Activated CD4-positive, alpha-beta memory T cell treated with anti-CD3 and anti-CD28 coated beads, Interleukin-2, amount 10 ng/mL, durations not matched to agents 7 days and 5 days (primary cell): ENCODE results near the gene PUM2. TPM values are rescaled to one million over a fixed set of nuclear protein-coding genes. Genes with fewer than 3 reads are reported as not detected.

Experiments used
- CTCF ChIA-PET: fragments of 350-600 bp; sonication (Branson Sonifier 250); formaldehyde crosslinking; loops from one replicate; lab custom pipeline; 2021; ENCODE audit warnings: antibody characterized with exemption, inconsistent platforms; lab: Charles Lee
- POLR2A ChIA-PET: fragments of 350-600 bp; sonication (Branson Sonifier 250); formaldehyde crosslinking; loops from one replicate; lab custom pipeline; 2021; ENCODE audit warnings: antibody characterized with exemption; lab: Charles Lee
- DNase-seq: peaks from one replicate; pipeline ENCODE4 v3.0.0-alpha.2; 2020
- H3K27ac Mint-ChIP-seq: one replicate; pipeline ENCODE4 v1.8.0; 2021; ENCODE audit warnings: mild to moderate bottlenecking, mixed read lengths
- H3K27me3 Mint-ChIP-seq: one replicate; pipeline ENCODE4 v1.8.0; 2021; ENCODE audit warnings: mixed read lengths
- H3K36me3 Mint-ChIP-seq: one replicate; pipeline ENCODE4 v1.8.0; 2021; ENCODE audit warnings: low read depth, mixed read lengths
- H3K4me1 Mint-ChIP-seq: one replicate; pipeline ENCODE4 v1.8.0; 2021; ENCODE audit warnings: mixed read lengths
- H3K4me3 Mint-ChIP-seq: one replicate; pipeline ENCODE4 v1.8.0; 2021; ENCODE audit warnings: mild to moderate bottlenecking, mixed read lengths
- H3K9me3 Mint-ChIP-seq: one replicate; pipeline ENCODE4 v1.8.0; 2021; ENCODE audit warnings: mixed read lengths
- total RNA-seq, 2 experiments: library from RNA; stranded (reverse); gene quantifications; one replicate each; pipeline ENCODE4 v1.2.3, GENCODE V29; 2021

PUM2 gene
- total RNA-seq, 2 experiments from 2014 or later = 141 to 147 TPM

GRCh38 chr2:20231159-20231558, 119.5 kb downstream of the PUM2 start:
- H3K36me3 Mint-ChIP-seq = no peaks in the 10 kb centered on the region
- peak; percentile 13 for DNase-seq
- POLR2A ChIA-PET = no interaction called here
- H3K27me3 Mint-ChIP-seq = peaks cover 32% of the 10 kb centered on the region
- H3K27ac Mint-ChIP-seq = no peak overlapping the region
- H3K9me3 Mint-ChIP-seq = no peaks in the 10 kb centered on the region
- peaks cover 2% of the 10 kb centered on the region for H3K4me1 Mint-ChIP-seq
- CTCF ChIA-PET = interaction anchor here (0.7 to 1.0 kb wide), 2 partner anchors 7 to 195 kb away, joined by 3 to 4 read pairs; no protein-coding TSS in a partner anchor
- H3K4me3 Mint-ChIP-seq = no peak overlapping the region

GRCh38 chr2:20230114-20230425, 120.6 kb downstream of the PUM2 start:
- H3K36me3 Mint-ChIP-seq = no peaks in the 10 kb centered on the region
- CTCF ChIA-PET = no interaction called here
- no peak for DNase-seq
- no peak overlapping the region for H3K4me3 Mint-ChIP-seq
- H3K27ac Mint-ChIP-seq = no peak overlapping the region
- peaks cover 8% of the 10 kb centered on the region for H3K4me1 Mint-ChIP-seq
- POLR2A ChIA-PET = no interaction called here
- no peaks in the 10 kb centered on the region for H3K9me3 Mint-ChIP-seq
- H3K27me3 Mint-ChIP-seq = peaks cover 40% of the 10 kb centered on the region

GRCh38 chr2:20229322-20230113, 121.1 kb downstream of the PUM2 start:
- H3K27me3 Mint-ChIP-seq = peaks cover 40% of the 10 kb centered on the region
- H3K36me3 Mint-ChIP-seq = no peaks in the 10 kb centered on the region
- H3K4me1 Mint-ChIP-seq = peaks cover 8% of the 10 kb centered on the region
- no peak for DNase-seq
- H3K27ac Mint-ChIP-seq = no peak overlapping the region
- no peaks in the 10 kb centered on the region for H3K9me3 Mint-ChIP-seq
- CTCF ChIA-PET = no interaction called here
- POLR2A ChIA-PET = no interaction called here
- no peak overlapping the region for H3K4me3 Mint-ChIP-seq

DNA sequence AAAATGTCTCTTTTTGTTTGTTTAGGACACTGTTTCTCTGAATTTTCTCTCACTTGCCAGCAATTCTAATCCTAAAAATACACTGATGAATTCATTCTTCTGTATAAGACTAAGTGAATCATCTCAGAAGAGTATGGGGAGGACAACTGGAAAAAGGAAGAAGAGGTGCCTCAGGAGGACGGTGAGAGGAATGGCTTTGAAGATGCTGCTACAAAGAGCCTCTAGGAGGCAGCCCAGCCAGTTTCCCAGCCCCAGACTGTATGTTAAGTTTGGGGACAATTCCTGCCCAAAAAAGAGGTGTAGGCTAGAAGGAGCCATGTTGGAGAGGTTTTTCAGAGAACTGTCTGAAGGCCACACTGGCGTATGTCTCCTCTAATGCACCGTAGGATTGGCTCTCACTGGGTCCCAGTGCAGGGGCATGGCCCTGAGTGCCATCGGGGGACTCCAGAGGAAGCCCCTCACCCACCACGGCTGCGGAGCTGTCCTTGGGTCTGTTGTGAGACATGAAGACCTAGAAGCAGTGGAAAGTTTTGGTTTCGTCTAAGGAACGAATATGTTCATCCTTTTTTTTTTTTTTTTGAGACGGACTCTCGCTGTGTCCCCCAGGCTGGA, 122.6 kb downstream of the PUM2 start:
- DNase-seq = no peak
- Mint-ChIP-seq H3K9me3 (no peaks in the 10 kb centered on the region), H3K36me3 (no peaks in the 10 kb centered on the region), H3K4me1 (peaks cover 9% of the 10 kb centered on the region), H3K4me3 (no peak overlapping the region), H3K27ac (no peak overlapping the region), H3K27me3 (peaks cover 41% of the 10 kb centered on the region)
- ChIA-PET CTCF (no interaction called here), POLR2A (no interaction called here)

DNA sequence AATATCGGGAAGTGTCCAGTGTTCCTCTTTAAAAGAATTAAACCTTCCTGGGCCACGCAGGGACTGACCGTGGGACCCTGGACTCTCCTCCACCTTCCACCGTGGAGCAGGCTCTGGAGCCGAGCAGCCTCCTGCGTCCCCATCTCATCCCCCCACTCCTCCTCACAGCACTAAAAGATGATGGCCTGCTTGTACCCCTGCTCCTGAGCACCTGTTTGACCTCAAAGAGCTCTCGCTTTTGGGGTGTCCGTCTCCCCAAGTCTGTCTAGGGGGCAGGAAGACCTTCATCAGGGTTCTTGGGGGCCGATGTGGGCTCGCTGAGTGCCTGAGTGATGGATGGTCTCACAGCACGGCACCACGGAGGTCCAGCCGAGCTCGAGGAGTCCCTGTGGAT, 124.5 kb downstream of the PUM2 start:
- Mint-ChIP-seq H3K4me1 (peaks cover 12% of the 10 kb centered on the region), H3K9me3 (no peaks in the 10 kb centered on the region), H3K27me3 (peaks cover 56% of the 10 kb centered on the region), H3K4me3 (no peak overlapping the region), H3K36me3 (no peaks in the 10 kb centered on the region), H3K27ac (no peak overlapping the region)
- no peak for DNase-seq
- POLR2A ChIA-PET = interaction anchor here (0.8 kb wide), 1 partner anchor 37 kb away, joined by 3 read pairs; no protein-coding TSS in a partner anchor
- CTCF ChIA-PET = interaction anchor here (0.9 to 1.4 kb wide), 7 partner anchors 8 to 425 kb away, joined by 3 to 7 read pairs (median 3); partner anchors contain the start of gene HS1BP3

DNA sequence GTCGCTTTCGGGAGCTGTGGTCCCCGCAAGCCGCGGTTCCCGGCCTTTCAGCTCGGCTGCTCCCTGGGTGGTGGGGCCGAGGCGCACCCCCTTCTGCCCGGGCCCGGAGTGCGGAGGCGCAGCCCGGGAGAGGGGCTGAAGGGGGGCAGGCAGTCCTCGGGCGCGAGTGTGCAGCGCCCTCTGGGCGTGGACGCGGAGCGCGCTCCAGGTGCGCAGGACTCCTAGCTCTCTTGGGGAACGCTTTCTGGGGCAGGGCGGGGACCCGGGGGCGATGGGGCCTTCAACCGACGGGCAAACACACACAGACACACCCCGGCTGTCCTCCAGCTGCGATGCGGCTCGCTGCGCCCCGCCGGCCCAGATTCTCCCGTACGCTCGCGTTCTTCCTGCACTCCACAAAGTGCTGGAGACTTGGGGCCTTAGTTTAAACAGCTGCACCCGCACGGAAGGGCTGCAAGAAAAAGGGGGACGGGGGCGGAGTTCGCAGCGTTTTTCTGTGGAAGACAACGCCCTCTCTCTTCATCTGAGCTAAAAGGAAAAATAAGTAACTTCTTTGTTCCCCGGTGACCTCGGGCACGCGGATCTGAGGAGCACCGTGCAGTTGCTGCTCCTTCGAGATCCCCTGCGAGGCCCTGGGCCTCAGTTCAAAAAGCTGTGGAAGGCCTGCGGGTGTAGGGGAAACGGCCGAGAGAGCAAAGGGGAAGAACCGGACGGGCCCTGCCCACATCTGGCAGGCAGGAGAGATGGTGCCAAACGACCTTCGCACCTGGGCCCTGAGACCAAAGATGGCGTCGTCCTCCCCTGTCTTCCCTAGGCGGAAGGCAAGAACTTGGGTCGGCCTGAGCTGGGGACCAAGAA, 125.1 kb downstream of the PUM2 start:
- Mint-ChIP-seq H3K4me3 (peak overlapping the region; percentile 43), H3K27ac (no peak overlapping the region), H3K4me1 (peaks cover 12% of the 10 kb centered on the region), H3K36me3 (no peaks in the 10 kb centered on the region), H3K27me3 (peaks cover 59% of the 10 kb centered on the region), H3K9me3 (no peaks in the 10 kb centered on the region)
- peak; percentile 46 for DNase-seq
- POLR2A ChIA-PET = interaction anchor here (0.8 to 1.2 kb wide), 2 partner anchors 17 to 37 kb away, joined by 3 read pairs; no protein-coding TSS in a partner anchor
- CTCF ChIA-PET = interaction anchor here (0.7 to 1.4 kb wide), 13 partner anchors 8 to 426 kb away, joined by 3 to 7 read pairs (median 3); partner anchors contain the start of genes HS1BP3 and RHOB

DNA sequence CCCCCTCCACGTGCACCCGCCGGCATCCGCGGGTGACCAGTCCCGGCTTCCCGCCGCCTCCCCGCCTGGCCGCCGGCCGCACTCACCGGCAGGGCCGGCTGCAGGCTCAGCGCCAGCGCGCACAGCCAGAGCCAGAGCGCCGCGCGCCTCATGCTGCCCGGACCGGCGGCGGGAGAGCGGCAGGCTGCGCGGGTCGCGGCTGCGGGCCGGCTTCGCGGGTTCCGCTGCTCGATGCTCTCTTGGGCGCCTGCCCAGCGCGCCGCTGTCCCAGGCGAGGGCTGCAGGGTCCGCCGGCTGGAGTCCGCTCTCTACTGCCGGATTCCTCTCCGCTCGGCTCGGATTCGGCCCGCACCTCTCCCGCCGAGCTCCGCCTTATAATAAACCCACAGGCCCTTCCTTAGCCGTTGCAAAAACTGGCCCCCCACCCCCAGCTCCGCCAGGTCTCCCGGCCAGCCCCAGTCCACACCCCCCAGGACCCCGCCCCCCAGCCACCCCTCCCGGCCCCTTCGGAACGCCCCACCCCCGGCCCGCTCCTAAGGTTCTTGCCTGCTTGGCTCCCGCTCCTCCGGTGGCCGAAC, 125.8 kb downstream of the PUM2 start, which contains the start of gene SDC1:
TSS of gene SDC1 (minus strand) at position 415 of the 578 bp plus-strand sequence. CDS start at position 152, 263 bp downstream.
- ChIA-PET POLR2A (interaction anchor here (1.2 kb wide), 1 partner anchor 18 kb away, joined by 3 read pairs; no protein-coding TSS in a partner anchor), CTCF (interaction anchor here (0.9 to 1.4 kb wide), 8 partner anchors 9 to 270 kb away, joined by 3 to 7 read pairs (median 4); partner anchors contain the start of gene RHOB)

GRCh38 chr2:20224164-20224715, 126.4 kb downstream of the PUM2 start:
- Mint-ChIP-seq H3K9me3 (no peaks in the 10 kb centered on the region), H3K36me3 (no peaks in the 10 kb centered on the region), H3K27ac (no peak overlapping the region), H3K27me3 (peaks cover 60% of the 10 kb centered on the region), H3K4me3 (no peak overlapping the region), H3K4me1 (peaks cover 12% of the 10 kb centered on the region)
- CTCF ChIA-PET = interaction anchor here (1.0 to 1.4 kb wide), 3 partner anchors 8 to 269 kb away, joined by 3 to 4 read pairs (median 4); no protein-coding TSS in a partner anchor
- no peak for DNase-seq
- POLR2A ChIA-PET = interaction anchor here (1.2 kb wide), 1 partner anchor 18 kb away, joined by 3 read pairs; no protein-coding TSS in a partner anchor

More for the DNA sequence above, 125.8 kb downstream of the PUM2 start, which contains the start of gene SDC1:
- Mint-ChIP-seq H3K4me1 (peaks cover 12% of the 10 kb centered on the region), H3K27ac (no peak within 1 kb of the TSS), H3K4me3 (peak within 1 kb of the TSS; percentile 43), H3K27me3 (peaks cover 64% of the 10 kb centered on the region), H3K9me3 (no peaks in the 10 kb centered on the region), H3K36me3 (no peaks in the 10 kb centered on the region)
- no peak for DNase-seq

DNA sequence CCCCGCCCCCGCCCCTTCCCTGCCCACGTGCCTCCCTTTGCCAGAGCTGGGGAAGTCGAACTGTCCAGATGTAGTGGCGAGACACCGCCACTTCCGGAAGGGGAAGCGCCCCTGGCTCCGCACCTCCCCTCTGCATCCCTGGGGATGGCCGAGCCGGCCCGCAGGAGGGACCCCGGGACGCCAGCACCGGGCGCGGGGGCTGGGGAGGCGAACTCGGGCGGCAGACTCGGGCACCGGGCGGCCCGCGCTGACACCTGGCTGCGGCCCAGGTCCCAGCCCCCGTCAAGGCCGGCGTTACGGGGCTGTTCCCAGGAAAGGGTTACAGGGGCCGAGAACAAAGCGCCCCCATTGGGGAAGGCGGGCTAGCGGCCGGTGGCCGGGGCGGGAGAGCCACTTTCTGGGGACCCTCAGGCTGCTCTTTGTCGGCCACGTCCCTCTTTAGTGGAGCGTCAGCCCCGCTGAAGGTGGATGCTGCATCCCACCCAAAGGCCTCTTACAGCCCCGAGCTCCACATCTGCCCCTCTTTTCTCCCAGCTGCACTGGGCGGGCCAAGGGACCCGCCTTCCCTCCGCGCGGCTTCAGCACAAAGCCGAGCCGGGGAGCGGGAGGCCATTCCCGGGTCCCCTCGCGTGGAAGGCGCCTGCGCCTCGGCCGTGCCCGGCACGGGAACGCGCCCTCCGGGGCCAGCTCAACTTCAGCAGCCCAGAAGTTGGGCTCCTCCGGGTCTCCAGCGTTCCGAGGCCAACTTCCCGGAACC, 127.1 kb downstream of the PUM2 start:
- Mint-ChIP-seq H3K9me3 (no peaks in the 10 kb centered on the region), H3K27me3 (peaks cover 57% of the 10 kb centered on the region), H3K36me3 (no peaks in the 10 kb centered on the region), H3K4me1 (peaks cover 12% of the 10 kb centered on the region), H3K4me3 (no peak overlapping the region), H3K27ac (no peak overlapping the region)
- DNase-seq = no peak
- ChIA-PET POLR2A (no interaction called here), CTCF (interaction anchor here (0.5 to 1.0 kb wide), 2 partner anchors 8 to 405 kb away, joined by 3 to 4 read pairs; no protein-coding TSS in a partner anchor)

DNA sequence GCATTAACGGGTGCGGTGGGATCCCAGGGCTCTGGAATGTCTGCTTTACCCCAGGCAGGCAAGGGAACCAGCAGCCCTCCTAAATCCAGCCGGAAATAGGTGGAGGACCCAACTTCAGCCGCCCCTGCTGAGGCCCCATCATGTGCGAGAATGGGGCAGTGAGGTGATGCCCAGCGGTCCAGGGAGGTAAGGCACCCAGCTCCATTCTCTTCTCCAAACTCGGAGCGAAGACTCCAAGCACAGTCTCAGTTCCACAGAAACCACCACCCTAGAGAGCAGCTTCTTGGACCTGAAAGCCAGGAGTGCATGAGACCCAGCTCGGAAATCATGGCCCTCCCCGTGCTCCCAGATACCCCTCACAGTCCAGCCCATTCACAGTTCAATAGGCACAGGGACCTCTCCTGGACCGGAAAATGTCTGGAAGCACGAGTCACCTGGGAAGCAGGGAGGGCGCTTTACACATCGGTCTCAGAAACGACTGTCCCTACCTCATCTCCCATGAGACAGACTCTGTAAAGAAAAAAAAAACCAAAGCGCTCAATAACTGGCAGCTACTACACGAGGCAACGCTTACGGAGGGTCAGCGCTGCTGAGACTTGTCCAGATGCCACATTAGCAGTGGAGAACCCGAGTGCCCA, 127.8 kb downstream of the PUM2 start:
- peak overlapping the region; percentile 4 for H3K4me3 Mint-ChIP-seq
- no peak for DNase-seq
- H3K9me3 Mint-ChIP-seq = no peaks in the 10 kb centered on the region
- peaks cover 57% of the 10 kb centered on the region for H3K27me3 Mint-ChIP-seq
- ChIA-PET POLR2A (no interaction called here), CTCF (interaction anchor here (1.6 kb wide), 1 partner anchor 207 kb away, joined by 4 read pairs; no protein-coding TSS in a partner anchor)
- no peak overlapping the region for H3K27ac Mint-ChIP-seq
- no peaks in the 10 kb centered on the region for H3K36me3 Mint-ChIP-seq
- H3K4me1 Mint-ChIP-seq = peaks cover 12% of the 10 kb centered on the region
